ENCODE data around the gene ARHGEF2.

GRCh38 chr1:155904261-155904660 lies 74.1 kb downstream of the ARHGEF2 start:
- no peak for TF ChIP-seq REST (IDR thresholded peaks at IDR 0.05; ENCODE audit: insufficient replicate concordance, low read depth)
- TF ChIP-seq POLR2AphosphoS5 (IDR thresholded peaks at IDR 0.05; ENCODE audit: low read depth): no peak
- TF ChIP-seq CTCF (IDR thresholded peaks at IDR 0.05; ENCODE audit: insufficient read depth, low read length): no peak
